Measurements from ENCODE around the gene LRRFIP2.

- TF ChIP-seq, protein P1, sequence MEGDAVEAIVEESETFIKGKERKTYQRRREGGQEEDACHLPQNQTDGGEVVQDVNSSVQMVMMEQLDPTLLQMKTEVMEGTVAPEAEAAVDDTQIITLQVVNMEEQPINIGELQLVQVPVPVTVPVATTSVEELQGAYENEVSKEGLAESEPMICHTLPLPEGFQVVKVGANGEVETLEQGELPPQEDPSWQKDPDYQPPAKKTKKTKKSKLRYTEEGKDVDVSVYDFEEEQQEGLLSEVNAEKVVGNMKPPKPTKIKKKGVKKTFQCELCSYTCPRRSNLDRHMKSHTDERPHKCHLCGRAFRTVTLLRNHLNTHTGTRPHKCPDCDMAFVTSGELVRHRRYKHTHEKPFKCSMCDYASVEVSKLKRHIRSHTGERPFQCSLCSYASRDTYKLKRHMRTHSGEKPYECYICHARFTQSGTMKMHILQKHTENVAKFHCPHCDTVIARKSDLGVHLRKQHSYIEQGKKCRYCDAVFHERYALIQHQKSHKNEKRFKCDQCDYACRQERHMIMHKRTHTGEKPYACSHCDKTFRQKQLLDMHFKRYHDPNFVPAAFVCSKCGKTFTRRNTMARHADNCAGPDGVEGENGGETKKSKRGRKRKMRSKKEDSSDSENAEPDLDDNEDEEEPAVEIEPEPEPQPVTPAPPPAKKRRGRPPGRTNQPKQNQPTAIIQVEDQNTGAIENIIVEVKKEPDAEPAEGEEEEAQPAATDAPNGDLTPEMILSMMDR (IDR thresholded peaks at IDR 0.05) = no peak
- no peak for TF ChIP-seq EP300 (IDR thresholded peaks at IDR 0.05)
These were observed 4.3 kb downstream of the LRRFIP2 start for GRCh38 chr3:37170060-37170459.

Data from suprapubic skin (tissue), 3 donors.